ENCODE measurements around the gene TAF3.

DNA sequence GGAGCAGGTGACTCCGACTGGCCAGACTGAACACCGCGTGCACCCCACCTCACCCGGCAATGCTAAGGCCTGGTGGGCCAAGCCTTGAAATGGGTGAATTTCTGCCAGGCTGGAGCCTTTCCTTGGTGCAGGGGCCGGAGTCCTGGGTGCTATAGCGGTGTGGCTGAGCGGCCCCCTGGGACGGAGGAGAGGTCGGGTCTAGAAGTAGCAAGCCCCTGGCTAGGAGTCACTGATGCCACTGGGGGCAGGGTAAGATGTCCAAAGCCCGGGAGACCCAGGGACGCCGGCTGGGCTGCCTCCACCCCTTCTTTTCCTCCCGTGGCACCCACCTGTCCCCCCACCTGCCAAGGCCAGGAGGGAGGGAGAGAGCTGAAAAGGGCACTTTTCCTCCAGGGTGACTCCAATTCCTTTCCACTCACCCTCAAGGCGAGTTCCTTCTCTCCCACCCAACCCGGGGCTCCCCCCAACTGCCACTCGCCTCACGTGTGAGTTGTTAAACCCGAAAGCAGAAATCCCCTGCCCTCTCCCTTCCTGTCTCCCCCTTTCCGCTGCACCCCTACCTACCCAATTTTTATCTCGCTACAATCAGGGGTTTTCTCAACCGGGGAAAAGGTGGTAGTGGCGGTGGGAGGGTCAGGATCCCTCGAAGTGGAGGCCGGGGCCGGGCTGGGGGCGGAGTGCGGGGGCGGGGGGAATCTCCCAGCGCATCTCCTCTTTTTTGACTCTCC, 230.1 kb downstream of the TAF3 start:
- TF ChIP-seq POLR2AphosphoS5 (IDR thresholded peaks at IDR 0.05; ENCODE audit: low read depth, low read length) (no peak), POLR2A (IDR thresholded peaks at IDR 0.05; ENCODE audit: low read depth, low read length) (no peak), TAF1 (IDR thresholded peaks at IDR 0.05; ENCODE audit: low read depth, low read length) (no peak), PAX5 (IDR thresholded peaks at IDR 0.05; ENCODE audit: insufficient read depth, low read length, severe bottlenecking) (no peak)
